BLaER1 (cell line): ENCODE data around the gene LRRN3.

Source experiments
- H3K27ac ChIP-seq: shearing (Covaris generic); formaldehyde crosslinking; 2 replicates; pipeline ENCODE4 v1.8.1; 2022
- H3K27me3 ChIP-seq: shearing (Covaris generic); formaldehyde crosslinking; 2 replicates; pipeline ENCODE4 v1.8.1; 2022
- H3K36me3 ChIP-seq: shearing (Covaris generic); formaldehyde crosslinking; 2 replicates; pipeline ENCODE4 v1.8.1; 2022
- H3K4me1 ChIP-seq: shearing (Covaris generic); formaldehyde crosslinking; 2 replicates; pipeline ENCODE4 v1.8.1; 2022
- H3K4me2 ChIP-seq: shearing (Covaris generic); formaldehyde crosslinking; 2 replicates; pipeline ENCODE4 v1.8.1; 2022
- H3K4me3 ChIP-seq: shearing (Covaris generic); formaldehyde crosslinking; 2 replicates; pipeline ENCODE4 v1.8.1; 2022
- H3K9ac ChIP-seq: shearing (Covaris generic); formaldehyde crosslinking; 2 replicates; pipeline ENCODE4 v1.8.1; 2022
- H3K9me3 ChIP-seq: shearing (Covaris generic); formaldehyde crosslinking; 2 replicates; pipeline ENCODE4 v1.8.1; 2022
- H4K20me1 ChIP-seq: shearing (Covaris generic); formaldehyde crosslinking; 2 replicates; pipeline ENCODE4 v1.8.1; 2022
- Cebpa-rat ChIP-seq: shearing (Covaris generic); IDR thresholded peaks from 2 replicates; pipeline ENCODE4 v1.8.1; 2022

Gene LRRN3

GRCh38 chr7:111147708-111148533 lies 57.0 kb downstream of the LRRN3 start:
- Histone ChIP-seq H3K4me1 (no peaks in the 10 kb centered on the region), H4K20me1 (no peaks in the 10 kb centered on the region), H3K27ac (no peak overlapping the region), H3K27me3 (no peaks in the 10 kb centered on the region), H3K4me2 (no peak overlapping the region), H3K9me3 (no peaks in the 10 kb centered on the region), H3K9ac (no peak overlapping the region), H3K36me3 (no peaks in the 10 kb centered on the region), H3K4me3 (no peak overlapping the region)
- TF ChIP-seq Cebpa-rat, result no peak

- Histone ChIP-seq H3K4me1 (no peaks in the 10 kb centered on the region), H4K20me1 (no peaks in the 10 kb centered on the region), H3K4me3 (no peak overlapping the region), H3K27me3 (no peaks in the 10 kb centered on the region), H3K36me3 (no peaks in the 10 kb centered on the region), H3K4me2 (no peak overlapping the region), H3K9me3 (no peaks in the 10 kb centered on the region), H3K27ac (no peak overlapping the region), H3K9ac (no peak overlapping the region)
- no peak for TF ChIP-seq Cebpa-rat
Observed at GRCh38 chr7:111150709-111151108, 59.8 kb downstream of the LRRN3 start.

- H3K36me3 ChIP-seq, result no peaks in the 10 kb centered on the region
- no peaks in the 10 kb centered on the region for H3K4me1 ChIP-seq
- H3K4me3 ChIP-seq, result no peak overlapping the region
- H3K27me3 ChIP-seq, result no peaks in the 10 kb centered on the region
- no peak overlapping the region for H3K9ac ChIP-seq
- no peak overlapping the region for H3K4me2 ChIP-seq
- no peaks in the 10 kb centered on the region for H4K20me1 ChIP-seq
- H3K9me3 ChIP-seq, result no peaks in the 10 kb centered on the region
- H3K27ac ChIP-seq, result no peak overlapping the region
- TF ChIP-seq Cebpa-rat, result no peak
Observed at GRCh38 chr7:111159426-111159825, 68.5 kb downstream of the LRRN3 start.

- Histone ChIP-seq H3K4me3 (no peak overlapping the region), H3K27ac (no peak overlapping the region), H3K9me3 (no peaks in the 10 kb centered on the region), H3K36me3 (no peaks in the 10 kb centered on the region), H3K4me2 (no peak overlapping the region), H4K20me1 (no peaks in the 10 kb centered on the region), H3K9ac (no peak overlapping the region), H3K4me1 (no peaks in the 10 kb centered on the region), H3K27me3 (no peaks in the 10 kb centered on the region)
- TF ChIP-seq Cebpa-rat, result no peak
Observed at GRCh38 chr7:111160297-111160696, 69.4 kb downstream of the LRRN3 start.

- Histone ChIP-seq H3K9ac (no peak overlapping the region), H3K9me3 (no peaks in the 10 kb centered on the region), H3K27ac (no peak overlapping the region), H3K4me1 (peaks cover under 1% of the 10 kb centered on the region; the same call in 1 of the 2 replicates), H3K36me3 (no peaks in the 10 kb centered on the region), H3K4me2 (no peak overlapping the region), H3K4me3 (no peak overlapping the region), H4K20me1 (no peaks in the 10 kb centered on the region), H3K27me3 (no peaks in the 10 kb centered on the region)
- TF ChIP-seq Cebpa-rat, result no peak
Observed at GRCh38 chr7:111162692-111163091, 71.8 kb downstream of the LRRN3 start.

- Histone ChIP-seq H3K9me3 (no peaks in the 10 kb centered on the region), H4K20me1 (no peaks in the 10 kb centered on the region), H3K27me3 (no peaks in the 10 kb centered on the region), H3K4me1 (peaks cover 12% of the 10 kb centered on the region), H3K4me3 (no peak overlapping the region), H3K9ac (no peak overlapping the region), H3K36me3 (no peaks in the 10 kb centered on the region), H3K27ac (no peak overlapping the region), H3K4me2 (no peak overlapping the region)
- no peak for TF ChIP-seq Cebpa-rat
Observed at GRCh38 chr7:111164442-111164841, 73.5 kb downstream of the LRRN3 start.

- H3K4me3 ChIP-seq, result no peak overlapping the region
- TF ChIP-seq Cebpa-rat, result no peak
- no peaks in the 10 kb centered on the region for H3K36me3 ChIP-seq
- H3K4me1 ChIP-seq, result peaks cover 12% of the 10 kb centered on the region
- no peaks in the 10 kb centered on the region for H3K27me3 ChIP-seq
- no peak overlapping the region for H3K27ac ChIP-seq
- peak overlapping the region; percentile 21 for H3K4me2 ChIP-seq
- H3K9me3 ChIP-seq, result no peaks in the 10 kb centered on the region
- no peaks in the 10 kb centered on the region for H4K20me1 ChIP-seq
- H3K9ac ChIP-seq, result no peak overlapping the region
Observed at GRCh38 chr7:111168182-111168581, 77.3 kb downstream of the LRRN3 start.

- H3K27me3 ChIP-seq, result no peaks in the 10 kb centered on the region
- H3K36me3 ChIP-seq, result no peaks in the 10 kb centered on the region
- TF ChIP-seq Cebpa-rat, result no peak
- no peak overlapping the region for H3K4me3 ChIP-seq
- no peak overlapping the region for H3K27ac ChIP-seq
- H3K4me1 ChIP-seq, result peaks cover 12% of the 10 kb centered on the region
- H4K20me1 ChIP-seq, result no peaks in the 10 kb centered on the region
- no peaks in the 10 kb centered on the region for H3K9me3 ChIP-seq
- no peak overlapping the region for H3K4me2 ChIP-seq
- no peak overlapping the region for H3K9ac ChIP-seq
Observed at GRCh38 chr7:111172564-111173257, 81.8 kb downstream of the LRRN3 start.

- Histone ChIP-seq H3K9me3 (no peaks in the 10 kb centered on the region), H3K27me3 (no peaks in the 10 kb centered on the region), H3K9ac (no peak overlapping the region), H3K4me2 (no peak overlapping the region), H4K20me1 (no peaks in the 10 kb centered on the region), H3K4me3 (no peak overlapping the region), H3K27ac (no peak overlapping the region), H3K4me1 (peaks cover 3% of the 10 kb centered on the region), H3K36me3 (no peaks in the 10 kb centered on the region)
- TF ChIP-seq Cebpa-rat, result no peak
Observed at GRCh38 chr7:111173528-111173927, 82.6 kb downstream of the LRRN3 start.

- no peak for TF ChIP-seq Cebpa-rat
- no peaks in the 10 kb centered on the region for H4K20me1 ChIP-seq
- no peak overlapping the region for H3K9ac ChIP-seq
- H3K27me3 ChIP-seq, result no peaks in the 10 kb centered on the region
- 0 out of 2 replicates have a peak, but pooled peaks cover under 1% of the 10 kb centered on the region for H3K9me3 ChIP-seq
- no peak overlapping the region for H3K4me3 ChIP-seq
- H3K4me1 ChIP-seq, result no peaks in the 10 kb centered on the region
- H3K27ac ChIP-seq, result no peak overlapping the region
- no peaks in the 10 kb centered on the region for H3K36me3 ChIP-seq
- H3K4me2 ChIP-seq, result no peak overlapping the region
Observed at GRCh38 chr7:111173990-111174389, 83.1 kb downstream of the LRRN3 start.
